GM19328 (cell line): ENCODE data around the gene NXN.
"Not testable (repeated sequence)": the region's sequence is repeated elsewhere in the genome, so short reads cannot be mapped to it uniquely, and the experiment has no call there.

Experiments
- ATAC-seq: cut with Tn5 transposase; IDR thresholded peaks from one replicate; pipeline ENCODE4 v1.9.1; 2021; ENCODE audit warnings: mild to moderate bottlenecking, moderate library complexity; ENCODE audit not compliant: unreplicated experiment

NXN gene

DNA sequence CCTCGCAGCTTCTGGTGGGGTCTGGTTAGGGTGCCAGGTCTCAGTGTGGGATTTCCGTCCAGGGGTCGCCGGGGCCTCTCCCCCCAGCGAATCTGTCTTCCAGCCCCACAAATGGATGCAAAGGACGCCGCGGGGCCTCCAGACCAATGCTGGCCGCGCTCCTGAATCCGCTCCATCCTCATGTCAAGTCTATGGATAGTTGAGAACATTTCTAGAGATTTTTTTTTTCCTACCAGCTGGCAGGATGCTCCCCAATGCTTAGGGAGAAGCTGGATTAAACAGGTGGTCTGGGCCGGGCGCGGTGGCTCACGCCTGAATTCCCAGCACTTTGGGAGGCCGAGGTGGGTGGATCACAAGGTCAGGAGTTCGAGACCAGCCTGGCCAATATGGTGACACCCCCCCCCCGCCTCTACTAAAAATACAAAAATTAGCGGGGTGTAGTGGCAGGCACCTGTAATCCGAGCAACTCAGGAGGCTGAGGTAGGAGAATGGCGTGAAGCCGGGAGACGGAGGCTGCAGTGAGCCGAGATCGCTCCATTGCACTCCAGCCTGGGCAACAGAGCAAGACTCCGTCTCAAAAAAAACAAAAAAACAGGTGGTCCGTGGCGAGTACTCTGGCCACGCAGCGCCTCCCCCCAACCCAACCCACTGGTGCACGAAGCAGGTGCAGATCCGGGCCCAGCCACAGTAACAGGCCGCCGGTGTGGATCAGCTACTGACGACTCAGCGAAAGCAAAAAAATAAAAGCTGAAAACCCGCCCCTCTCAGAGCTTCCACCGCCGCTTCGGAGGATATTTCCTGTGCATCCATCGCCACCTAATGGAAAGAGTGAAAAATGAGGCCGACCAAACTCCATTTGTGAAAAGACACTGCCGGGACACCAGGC lies 1.1 kb upstream of the NXN start:
- no peak for ATAC-seq

DNA sequence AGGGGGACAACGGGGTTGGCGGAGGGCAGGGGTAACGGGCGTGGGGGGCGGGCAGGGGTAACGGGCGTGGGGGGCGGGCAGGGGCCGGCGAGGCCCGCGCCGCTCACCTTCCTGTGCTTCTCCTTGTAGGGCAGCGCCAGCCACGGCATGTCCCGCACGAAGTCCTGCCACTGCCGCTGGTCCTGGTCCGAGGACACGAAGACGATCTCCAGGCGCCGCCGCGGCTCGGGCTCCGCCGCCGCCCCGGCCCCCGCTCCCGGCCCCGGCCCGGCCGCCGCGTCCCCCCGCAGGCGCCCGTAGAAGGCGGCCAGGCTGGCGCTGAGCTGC lies 401 bp downstream of the NXN start:
- no peak for ATAC-seq

DNA sequence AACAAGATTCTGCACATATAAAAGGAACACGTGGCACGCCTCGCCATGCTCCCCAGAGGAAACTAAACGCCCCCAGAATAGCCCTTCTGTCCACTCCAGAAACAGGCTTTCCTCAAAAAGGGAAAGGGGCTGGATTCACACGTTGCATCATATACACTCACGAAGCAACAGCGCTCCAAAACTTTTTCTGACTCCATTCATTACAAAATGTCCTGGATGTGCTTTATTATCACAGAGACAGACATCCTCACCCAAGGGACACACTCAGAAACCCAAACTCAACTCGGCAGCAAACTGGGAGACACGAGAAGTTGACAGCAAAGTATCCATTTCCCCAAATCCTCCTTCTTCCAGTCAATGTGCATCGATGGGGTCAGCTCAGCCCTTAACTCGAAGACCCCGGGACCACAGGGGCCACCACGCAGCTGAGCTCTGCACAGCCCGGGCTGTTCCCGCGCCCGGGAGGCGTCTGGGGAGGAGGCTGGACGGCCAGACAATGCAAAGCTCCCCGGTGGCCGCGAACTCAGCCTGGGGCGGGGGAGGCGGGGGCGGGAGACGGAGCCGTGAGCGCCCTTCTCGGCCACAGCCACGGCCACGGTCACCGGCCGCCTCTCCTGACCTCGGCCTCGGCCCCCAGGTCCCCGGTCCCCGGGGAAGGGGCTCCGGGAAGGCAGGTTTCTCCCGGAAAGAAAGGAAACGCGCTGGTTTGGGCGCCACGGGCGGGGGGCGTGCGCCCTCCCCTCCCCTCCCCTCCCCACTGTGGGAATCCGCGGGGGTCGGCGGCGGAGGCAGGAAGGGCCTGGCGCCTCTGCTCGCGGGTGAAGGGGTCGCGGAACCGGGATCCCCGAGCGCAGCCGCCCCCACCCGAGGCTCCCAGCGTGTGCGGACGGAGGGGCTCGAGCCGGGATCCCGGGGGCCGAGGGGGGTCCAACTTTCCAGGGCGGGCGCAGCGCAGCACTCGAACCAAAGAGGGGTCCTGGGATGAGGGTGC lies 1.2 kb downstream of the NXN start:
- no peak for ATAC-seq

DNA sequence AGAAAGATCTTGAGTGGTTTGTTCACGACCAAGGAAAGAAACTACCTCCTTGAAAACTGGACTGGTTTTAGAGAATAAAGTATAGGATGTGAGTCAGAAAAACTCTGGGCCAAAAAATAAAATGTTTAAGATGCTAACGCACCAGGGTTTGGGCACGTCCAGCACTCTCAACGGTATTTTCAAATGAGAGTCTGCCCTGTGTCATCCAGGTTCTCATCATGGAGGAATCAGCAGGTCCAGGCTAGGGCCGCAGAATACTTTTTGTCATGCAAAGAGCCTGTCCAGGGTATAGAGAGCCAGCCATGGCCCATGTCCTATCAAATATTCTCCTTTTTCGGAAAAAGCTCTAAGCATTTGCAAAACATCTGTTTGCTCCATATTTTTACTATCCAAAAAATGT lies 2.4 kb downstream of the NXN start:
- ATAC-seq, result no peak

DNA sequence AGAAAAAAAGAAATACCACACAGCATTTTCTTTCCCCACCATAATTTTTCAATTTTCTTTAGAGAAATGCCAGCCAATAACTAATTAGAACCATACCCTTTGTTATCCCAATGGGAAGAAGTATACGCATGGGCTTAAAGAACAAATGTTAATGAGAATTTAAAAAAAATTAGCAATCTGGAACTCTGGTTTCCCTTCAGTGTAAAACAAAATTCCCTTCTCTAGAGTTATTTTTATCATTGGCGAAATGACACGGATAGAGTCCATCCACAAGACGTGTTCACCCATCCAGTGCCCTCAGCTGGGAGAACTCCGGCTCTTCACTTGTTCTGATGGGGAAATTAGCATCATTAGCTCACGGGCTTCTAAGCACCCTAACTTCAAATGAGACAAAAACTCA lies 3.3 kb downstream of the NXN start:
- ATAC-seq, result no peak

DNA sequence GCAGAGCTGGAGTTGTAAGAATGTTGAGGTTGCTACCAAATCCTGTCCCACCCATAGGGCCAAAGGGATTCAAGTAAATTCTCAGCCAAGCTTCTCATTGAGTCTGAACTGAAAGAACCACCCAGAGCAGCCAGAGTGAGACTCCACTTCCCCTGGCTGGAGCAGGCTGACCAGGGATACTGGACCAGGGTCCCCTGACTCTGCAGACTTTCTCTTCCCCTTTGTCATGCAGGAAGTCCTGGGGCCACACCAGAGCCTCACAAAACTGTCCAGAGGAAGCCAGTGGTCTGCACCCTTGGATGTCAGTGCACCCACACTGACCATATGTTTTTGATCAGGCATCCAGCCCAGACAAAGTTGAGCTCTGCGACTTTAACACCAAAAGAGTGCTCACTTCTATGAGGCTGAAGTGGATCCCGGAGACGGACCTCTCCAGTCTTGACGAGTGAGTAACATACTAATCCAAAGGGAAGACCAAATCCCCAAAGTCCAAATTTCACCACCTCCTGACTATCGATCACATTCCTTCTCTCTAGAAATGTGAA lies 4.1 kb downstream of the NXN start:
- ATAC-seq, result no peak

DNA sequence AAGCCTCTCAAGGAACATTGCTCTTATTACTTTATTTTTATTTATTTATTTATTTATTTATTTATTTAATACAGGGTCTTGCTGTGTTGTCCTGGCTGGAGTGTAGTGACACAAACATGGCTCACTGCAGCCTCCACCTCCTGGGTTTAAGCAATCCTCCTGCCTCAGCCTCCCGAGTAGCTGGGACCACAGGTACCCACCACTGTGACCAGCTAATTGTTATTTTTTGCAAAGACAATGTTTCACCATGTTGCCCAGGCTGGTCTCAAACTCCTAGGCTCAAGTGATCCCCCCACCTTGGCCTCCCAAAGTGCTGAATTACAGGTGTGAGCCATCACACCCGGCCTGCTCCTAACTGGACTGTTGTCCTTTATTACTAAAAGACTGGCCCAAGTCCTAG lies 4.8 kb downstream of the NXN start:
- not testable (repeated sequence) for ATAC-seq

DNA sequence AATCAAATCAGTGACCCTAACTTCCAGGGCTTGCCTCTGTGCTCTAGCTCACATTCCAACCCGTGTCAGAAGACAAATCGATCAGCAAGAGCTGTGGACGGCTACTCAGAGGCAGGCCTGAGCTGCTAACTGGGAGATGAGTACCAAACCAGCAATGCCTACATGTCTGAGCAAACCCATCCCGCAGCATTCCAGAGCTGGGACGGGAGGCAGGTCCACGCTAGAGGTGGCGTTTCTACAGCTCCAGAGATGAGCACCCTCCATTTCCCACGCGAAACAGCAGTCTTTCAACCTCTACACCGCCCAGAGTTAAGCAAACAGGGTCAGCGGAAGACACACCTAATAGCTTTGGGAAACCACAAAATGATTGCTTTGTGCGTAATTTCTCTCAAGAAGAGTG lies 6.5 kb downstream of the NXN start:
- no peak for ATAC-seq

DNA sequence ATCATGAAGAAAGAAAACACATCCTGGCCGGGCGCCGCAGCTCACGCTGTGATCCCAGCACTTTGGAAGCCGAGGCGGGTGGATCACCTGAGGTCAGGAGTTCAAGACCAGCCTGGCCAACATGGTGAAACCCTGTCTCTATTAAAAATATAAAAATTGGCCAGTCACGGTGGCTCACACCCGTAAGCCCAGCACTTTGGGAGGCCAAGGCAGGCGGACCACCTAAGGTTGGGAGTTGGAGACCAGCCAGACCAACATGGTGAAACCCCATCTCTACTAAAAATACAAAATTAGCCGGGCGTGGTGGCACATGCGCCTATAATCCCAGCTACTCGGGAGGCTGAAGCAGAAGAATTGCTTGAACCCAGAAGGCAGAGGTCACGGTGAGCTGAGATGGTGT lies 7.7 kb downstream of the NXN start:
- ATAC-seq, result not testable (repeated sequence)

DNA sequence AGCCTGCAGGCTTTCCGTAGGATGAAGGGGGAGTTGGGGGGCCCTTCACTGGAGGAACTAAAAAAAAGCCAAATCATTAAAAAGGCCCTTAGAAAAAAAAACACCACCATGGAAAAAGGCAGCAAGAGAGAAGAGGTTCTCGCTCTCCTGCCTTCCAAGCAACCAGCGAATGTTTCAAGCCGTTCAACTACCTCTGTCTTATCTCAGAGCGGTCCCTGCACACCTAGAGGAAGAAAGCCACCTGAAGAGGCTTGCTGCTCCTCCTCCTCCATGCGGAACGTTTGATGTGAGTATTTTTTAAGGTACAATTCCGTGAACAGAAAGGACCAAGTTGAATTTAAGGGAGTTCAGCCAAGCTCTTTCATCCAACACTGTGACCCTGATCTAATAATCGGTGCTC lies 9.2 kb downstream of the NXN start:
- no peak for ATAC-seq

DNA sequence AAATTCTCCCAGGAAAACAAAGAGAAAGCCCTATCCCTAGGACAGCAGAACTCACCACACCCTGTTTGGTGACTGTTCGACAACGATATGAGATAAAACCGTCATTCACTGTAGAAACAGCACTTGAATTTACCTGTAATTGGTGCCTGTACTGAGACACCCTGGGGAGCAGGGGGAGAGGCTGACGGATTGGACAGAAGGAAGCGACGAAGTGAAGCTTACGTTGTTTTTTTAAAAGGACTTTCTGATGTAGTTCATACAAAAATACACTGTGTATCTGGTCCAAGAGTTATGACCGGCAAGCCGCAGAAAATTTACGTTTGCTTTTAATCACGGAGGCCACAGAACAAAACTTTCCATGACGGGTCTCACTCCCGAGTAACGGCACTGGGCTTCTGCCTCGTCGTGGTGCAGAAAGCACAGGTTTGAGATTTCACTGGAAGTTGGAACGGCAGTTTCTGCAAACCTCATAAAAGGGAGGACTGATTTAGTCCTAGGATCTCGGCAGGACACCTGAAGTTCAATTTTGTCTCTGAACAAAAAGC lies 9.7 kb downstream of the NXN start:
- no peak for ATAC-seq

DNA sequence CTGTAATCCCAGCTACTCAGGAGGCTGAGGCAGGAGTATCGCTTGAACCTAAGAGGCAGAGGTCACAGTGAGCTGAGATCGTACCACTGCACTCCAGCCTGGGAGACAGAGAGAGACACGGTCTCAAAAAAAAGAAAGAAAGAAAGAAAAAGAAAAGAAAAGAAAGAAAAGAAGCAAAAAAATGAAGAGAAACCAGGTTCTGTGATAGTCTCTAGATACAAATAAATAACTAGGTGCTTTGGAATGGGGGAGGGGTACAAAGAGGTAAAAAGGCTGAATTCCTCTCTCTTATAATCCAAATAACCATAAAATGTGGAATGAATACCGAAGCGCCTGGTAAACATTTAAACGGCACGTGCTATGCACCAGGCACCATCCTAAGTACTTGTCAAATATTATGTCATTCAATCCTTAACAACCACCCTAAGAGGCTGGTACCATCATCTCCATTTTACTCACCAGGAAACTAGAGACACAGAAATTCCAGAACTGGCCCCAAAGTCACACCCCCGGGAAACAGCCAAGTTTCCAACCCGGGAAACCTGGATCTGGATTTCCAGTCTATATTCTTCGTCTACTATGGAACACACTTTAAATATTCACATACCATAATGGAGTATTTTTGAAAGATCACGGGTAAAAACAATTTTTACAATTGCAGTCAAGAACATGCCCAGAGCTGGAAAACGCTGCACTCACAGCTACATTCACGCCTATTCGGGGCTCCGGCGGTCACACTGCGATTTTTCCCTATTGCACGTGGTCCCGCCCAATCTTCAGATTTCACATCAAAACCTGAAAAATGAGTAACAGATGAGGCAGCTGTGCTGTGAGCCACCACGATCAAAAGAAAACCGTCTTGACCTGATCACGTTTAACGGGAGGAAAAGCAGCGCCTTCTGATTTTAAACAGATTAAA lies 10.5 kb downstream of the NXN start:
- no peak for ATAC-seq

DNA sequence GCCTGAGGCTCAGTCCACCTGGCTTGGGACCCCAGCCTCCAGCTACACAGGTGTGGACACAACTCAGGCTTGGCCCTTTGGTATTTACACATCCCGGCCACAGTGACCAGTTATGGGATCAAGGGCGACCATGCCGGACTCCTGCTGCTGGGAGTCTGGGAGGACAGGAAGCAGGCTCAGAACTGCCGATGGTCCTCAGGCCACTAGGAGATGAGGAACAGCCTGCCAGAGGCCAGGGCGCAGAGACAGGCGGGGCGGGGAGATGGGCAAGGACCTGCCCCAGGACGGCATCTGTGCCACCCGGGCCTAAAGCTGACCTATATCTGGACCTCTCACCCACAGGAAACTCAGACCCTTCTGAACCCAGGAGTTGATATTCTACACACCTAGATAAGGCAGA lies 12.5 kb downstream of the NXN start:
- no peak for ATAC-seq

DNA sequence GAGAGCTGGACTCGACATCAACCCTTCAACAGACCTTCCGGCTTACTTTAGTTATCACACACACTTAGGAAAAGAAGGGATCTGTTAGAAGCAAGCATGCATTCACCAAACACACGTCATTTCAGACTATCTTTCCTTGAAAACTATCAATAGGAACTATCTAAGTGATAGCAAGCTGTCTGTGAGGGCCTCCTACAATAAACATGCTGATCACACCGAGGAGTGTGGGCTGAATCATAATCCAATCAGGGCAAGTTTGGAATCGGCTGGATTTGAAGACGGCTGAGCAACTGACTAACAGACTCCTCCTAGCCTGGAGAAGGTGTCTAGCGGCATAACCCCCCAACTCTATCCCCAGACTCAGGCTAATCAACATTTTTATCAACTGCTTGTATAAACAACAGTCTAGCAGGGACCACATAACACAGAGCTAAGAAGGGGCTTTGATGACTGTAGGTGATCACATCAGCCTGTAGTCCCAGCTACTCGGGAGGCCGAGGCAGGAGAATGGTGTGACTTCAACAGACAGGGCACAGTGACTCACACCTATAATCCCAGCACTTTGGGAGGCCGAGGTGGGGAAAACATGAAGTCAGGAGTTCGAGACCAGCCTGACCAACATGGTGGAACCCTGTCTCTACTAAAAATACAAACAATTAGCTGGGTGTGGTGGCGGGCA lies 14.1 kb downstream of the NXN start:
- ATAC-seq, result no peak

DNA sequence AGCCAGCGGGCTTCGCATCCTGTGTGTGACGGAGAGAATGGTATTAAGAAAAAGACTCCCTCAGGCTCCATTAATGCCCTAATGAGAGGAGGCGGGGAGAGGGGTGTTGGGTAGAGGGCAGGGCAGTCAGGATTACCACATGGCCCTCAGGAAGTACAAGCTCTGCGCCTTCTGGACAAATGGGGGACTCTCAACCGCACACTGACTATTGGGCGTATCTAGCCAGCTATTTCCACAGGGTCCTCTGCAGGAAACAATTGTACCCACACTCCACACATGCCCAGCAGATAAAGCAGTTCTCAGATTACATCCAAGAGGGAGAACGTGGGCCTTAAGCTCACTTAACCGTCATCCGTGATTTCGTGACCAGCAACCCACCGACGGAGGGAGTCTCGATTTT lies 14.7 kb downstream of the NXN start:
- no peak for ATAC-seq

DNA sequence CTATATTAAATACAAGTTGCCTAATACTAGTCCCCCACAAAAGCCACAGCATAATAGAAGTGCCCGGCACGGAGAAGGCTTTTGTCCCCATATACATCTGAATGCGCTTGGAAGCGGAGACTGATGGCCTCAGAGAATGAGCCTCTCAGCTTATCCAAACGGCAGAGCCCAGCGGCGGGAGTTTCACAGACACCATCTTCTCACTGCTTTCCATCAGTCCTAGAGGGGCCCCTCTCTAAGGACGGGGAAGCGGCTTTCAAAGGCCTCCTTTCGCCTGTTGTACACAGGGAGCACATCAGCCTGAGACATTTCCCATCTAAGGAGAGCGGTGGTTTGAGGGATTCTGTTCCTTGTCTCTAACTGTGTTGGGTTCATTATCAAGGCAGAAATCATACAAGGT lies 16.9 kb downstream of the NXN start:
- ATAC-seq, result no peak

DNA sequence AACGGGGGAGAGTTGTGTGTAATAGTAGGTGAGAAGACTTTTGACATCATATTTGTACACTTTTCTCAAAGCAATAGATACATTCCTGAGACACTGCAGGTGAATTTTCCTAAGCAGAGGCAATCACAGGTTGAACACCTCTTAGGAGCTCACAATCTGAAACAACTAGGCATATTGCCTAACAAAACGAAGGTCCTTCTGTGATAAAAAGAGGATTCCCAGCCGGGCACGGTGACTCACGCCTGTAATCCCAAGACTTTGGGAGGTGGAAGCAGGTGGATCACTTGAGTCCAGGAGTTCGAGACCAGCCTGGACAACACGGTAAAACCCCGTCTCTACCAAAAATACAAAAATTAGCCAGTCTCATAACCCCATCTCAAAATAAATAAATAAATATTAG lies 17.4 kb downstream of the NXN start:
- ATAC-seq, result no peak

DNA sequence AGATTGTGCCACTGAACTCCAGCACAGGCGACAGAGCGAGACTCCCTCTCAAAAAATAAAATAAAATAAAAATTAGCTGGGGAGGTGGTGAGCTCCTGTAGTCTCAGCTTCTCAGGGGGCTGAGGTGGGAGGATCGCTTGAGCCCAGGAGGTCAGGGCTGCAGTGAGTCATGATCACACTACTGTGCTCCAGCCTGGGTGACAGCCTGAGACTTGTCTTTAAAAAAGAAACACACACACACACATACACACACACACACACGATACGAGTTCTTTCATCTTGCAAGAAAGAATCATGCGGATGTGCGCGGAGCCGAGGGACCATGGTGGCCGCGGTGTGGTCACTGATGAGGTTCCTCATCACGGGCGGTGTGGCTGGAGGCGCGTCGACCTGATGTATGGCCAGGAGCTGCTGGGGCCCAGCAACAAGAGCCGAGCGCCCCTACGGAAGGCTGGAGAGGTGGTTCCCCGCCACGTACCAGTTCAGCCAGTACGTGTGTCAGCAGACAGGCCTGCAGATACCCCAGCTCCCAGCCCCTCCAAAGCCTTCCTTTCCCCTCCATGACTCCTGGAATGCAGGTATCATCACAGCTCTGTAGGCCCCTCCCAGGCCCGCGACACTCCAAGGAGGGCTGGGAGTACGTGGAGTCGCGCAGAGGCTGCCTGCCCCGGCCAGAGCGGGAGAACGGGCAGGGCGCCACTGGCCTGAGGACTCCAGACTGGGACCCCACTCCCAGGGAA lies 20.7 kb downstream of the NXN start:
- ATAC-seq, result no peak

DNA sequence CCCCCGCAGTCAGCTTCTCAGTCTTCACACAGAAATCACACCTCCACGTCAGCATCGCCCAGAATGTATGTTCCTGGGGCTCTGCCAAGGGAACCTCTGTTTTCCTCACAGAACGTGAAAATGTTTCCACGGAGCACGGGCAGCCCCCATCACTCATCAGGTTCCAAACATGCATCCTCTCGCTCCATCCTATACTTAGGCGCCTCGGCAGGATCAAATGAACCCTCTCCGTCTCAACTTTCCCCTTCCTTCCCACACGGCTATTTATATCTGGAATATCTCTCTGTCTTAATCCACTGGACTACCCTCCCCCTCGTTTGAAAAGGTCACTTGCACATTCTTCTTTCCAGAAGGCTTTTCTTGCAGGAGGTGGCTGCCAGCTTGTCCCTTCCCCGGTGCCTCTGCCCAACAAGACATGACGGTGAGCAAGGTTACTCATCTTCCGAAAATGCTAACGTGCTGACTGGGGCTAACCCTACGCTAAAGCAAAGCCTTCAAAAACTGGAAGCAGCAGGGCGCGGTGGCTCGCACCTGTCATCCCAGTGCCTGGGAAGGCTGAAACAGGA lies 21.6 kb downstream of the NXN start:
- ATAC-seq, result no peak
